ENCODE results near the gene KAT7. TPM values are rescaled to one million over a fixed set of nuclear protein-coding genes. Genes with fewer than 3 reads are reported as not detected.

Gene KAT7
- polyA plus RNA-seq (ENCODE audit: insufficient read length in 3 of 3) = 10 to 100 TPM; 49.9 to 61.8 (median 52.5) TPM
- long read RNA-seq, donor 1, full-length matches to known transcripts = 6 of 6 reads
- long read RNA-seq, donor 1, partial matches to known transcripts = 0 of 6 reads
- long read RNA-seq, donor 1, other reads (novel, unspliced or antisense) = 0 of 6 reads
- long read RNA-seq, donor 2, full-length matches to known transcripts = 5 of 5 reads
- long read RNA-seq, donor 2, partial matches to known transcripts = 0 of 5 reads
- long read RNA-seq, donor 2, other reads (novel, unspliced or antisense) = 0 of 5 reads
- long read RNA-seq, donor 3, full-length matches to known transcripts = 4 of 15 reads
- long read RNA-seq, donor 3, partial matches to known transcripts = 11 of 15 reads
- long read RNA-seq, donor 3, other reads (novel, unspliced or antisense) = 0 of 15 reads
- long read RNA-seq, donor 4, full-length matches to known transcripts = 6 of 6 reads
- long read RNA-seq, donor 4, partial matches to known transcripts = 0 of 6 reads
- long read RNA-seq, donor 4, other reads (novel, unspliced or antisense) = 0 of 6 reads
- long read RNA-seq, donor 5, full-length matches to known transcripts = 5 of 5 reads
- long read RNA-seq, donor 5, partial matches to known transcripts = 0 of 5 reads
- long read RNA-seq, donor 5, other reads (novel, unspliced or antisense) = 0 of 5 reads
- long read RNA-seq, donor 6, full-length matches to known transcripts = 3 of 16 reads
- long read RNA-seq, donor 6, partial matches to known transcripts = 13 of 16 reads
- long read RNA-seq, donor 6, other reads (novel, unspliced or antisense) = 0 of 16 reads
- long read RNA-seq, donor 7, full-length matches to known transcripts = 8 of 8 reads
- long read RNA-seq, donor 7, partial matches to known transcripts = 0 of 8 reads
- long read RNA-seq, donor 7, other reads (novel, unspliced or antisense) = 0 of 8 reads
- long read RNA-seq, donor 8, partial matches to known transcripts = 0 of 1 reads
- long read RNA-seq, donor 8, other reads (novel, unspliced or antisense) = 0 of 1 reads
- long read RNA-seq, donor 9, full-length matches to known transcripts = 7 of 7 reads
- long read RNA-seq, donor 9, partial matches to known transcripts = 0 of 7 reads
- long read RNA-seq, donor 9, other reads (novel, unspliced or antisense) = 0 of 7 reads
- long read RNA-seq, donor 10, full-length matches to known transcripts = 3 of 13 reads
- long read RNA-seq, donor 10, partial matches to known transcripts = 10 of 13 reads
- long read RNA-seq, donor 10, other reads (novel, unspliced or antisense) = 0 of 13 reads
- long read RNA-seq, donor 11, full-length matches to known transcripts = 5 of 5 reads
- long read RNA-seq, donor 11, partial matches to known transcripts = 0 of 5 reads
- long read RNA-seq, donor 11, other reads (novel, unspliced or antisense) = 0 of 5 reads
- long read RNA-seq, donor 12, full-length matches to known transcripts = 13 of 24 reads
- long read RNA-seq, donor 12, partial matches to known transcripts = 11 of 24 reads
- long read RNA-seq, donor 12, other reads (novel, unspliced or antisense) = 0 of 24 reads
- long read RNA-seq, donor 13, full-length matches to known transcripts = 4 of 12 reads
- long read RNA-seq, donor 13, partial matches to known transcripts = 8 of 12 reads
- long read RNA-seq, donor 13, other reads (novel, unspliced or antisense) = 0 of 12 reads
- long read RNA-seq, donor 14 = 0 reads
- long read RNA-seq, donor 15 = 0 reads
- long read RNA-seq, donor 16, full-length matches to known transcripts = 7 of 21 reads
- long read RNA-seq, donor 16, partial matches to known transcripts = 14 of 21 reads
- long read RNA-seq, donor 16, other reads (novel, unspliced or antisense) = 0 of 21 reads

DNA sequence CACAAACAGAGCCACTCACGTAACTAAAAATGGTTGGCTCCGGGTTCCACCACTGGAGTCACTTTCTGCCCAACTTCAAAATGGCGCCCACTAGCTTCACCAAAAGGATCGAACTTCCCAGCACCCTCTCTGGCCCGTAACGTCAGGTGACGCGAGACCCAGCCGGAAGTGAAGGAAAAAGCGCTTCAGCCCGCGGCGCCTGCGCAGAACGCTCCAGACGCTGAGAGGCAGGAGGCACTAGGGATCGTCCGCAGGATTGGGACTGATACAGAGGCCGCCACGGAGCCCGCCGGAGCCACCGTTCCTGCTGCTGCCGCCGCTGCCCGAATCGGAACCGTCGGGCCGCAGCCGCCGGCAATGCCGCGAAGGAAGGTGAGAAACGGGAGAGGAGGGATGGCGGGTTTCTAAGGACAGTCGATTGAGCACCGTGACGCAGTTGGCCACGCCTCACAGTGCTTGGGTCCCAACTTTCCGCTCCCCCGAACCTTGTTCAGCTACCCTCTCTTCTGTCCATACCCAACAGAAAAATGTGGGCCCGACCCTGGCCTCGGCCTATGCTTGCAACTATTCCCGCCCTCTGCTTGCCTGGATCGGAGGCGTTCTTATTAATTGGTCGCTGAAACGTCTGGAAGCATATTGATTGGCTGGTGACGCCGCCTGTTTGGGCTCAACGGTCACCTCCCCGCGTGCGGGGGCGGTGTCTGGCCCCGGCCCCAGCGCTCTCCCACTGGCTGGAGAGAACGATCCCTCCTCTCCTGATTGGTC is at the start of gene KAT7:
Gene KAT7 (plus strand): TSS at position 204 of the 765 bp plus-strand sequence. CDS start 154 bp downstream, at position 358.
- peak; percentile 100 for DNase-seq

DNA sequence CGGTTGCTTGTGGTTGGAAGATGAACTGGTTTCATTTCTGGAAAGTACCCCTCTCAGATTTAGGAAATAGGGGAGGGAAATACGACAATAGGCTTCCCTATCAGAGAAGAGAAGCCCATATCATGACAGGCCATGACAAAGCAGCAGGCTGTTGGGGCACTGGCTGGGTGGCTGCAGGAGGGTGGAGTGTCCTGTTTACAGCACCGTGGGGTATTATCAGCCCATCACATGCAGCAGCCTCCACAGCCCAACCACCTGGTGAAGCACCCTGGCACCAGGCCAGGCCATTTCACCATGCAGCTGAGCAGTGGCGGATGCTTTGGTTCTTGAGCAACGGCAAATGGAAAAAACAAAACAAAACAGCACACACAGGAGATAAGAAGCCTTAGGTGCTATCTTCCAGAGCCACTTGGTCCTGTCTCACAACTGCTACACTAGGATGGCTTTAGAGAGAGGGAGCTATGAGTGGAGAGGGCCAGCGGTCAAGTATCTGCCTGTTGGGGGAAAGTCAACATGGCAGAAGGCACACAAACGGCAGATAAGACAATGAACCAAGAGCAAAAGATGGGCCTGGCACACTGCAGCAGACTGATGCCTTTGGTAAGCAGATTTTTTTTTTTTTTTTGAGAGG is 48.7 kb upstream of the KAT7 start:
- no peak for DNase-seq

DNA sequence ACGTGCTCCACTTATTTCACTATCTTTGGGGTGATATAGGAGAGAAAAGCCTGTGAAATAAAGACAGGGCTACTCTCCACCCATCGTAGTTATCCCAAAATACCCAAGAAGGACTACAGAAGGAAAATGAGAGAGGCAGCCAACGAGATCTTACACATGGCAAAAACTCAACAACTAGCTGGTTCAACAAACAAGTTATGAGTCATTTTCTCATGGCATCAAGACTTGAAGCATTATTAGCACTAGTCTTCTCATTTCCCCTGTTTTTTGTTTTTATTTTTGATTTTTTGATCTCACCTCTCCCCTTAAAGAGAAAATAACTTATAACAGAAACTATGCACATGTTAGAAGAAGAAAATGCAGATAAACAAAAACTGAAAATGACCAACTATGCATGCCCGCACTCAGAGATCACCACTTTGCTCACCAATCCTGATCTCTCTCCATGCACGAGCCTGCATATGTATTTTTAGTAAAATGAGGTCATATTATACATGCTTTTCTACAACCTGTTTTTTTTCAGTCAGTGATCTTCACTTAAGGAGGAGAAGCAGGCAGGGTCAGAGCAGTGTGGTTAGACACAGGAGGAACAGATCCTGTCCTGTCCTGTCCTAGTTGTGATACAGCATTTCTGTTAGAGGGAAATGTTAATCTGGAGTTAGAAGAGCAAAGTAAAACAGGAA is 47.3 kb upstream of the KAT7 start:
- no peak for DNase-seq

- DNase-seq = no peak
Observed at GRCh38 chr17:49741692-49742076, 46.8 kb upstream of the KAT7 start.

DNA sequence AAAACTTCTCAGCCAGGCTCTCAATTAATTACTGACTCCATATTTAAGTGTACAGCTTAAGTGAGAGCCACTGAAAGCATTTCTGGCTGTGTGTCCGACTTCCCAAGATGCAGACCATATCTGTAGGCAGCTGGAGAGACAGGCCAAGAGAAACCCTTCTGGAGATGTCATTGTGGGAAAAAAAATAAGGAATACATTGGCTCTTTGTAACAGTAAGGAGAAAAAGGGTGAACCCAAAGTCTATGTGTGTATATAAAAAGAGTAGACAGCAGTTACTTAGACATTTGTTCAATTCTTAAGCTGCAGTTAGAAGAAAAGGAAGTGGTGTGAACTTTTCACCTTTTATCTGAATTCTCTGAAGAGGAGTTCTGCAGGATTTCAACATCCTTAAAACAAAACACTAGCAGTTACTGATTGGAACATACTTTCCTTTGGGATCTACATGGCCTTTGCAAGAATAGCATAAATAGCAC is 46.3 kb upstream of the KAT7 start:
- DNase-seq = no peak

- no peak for DNase-seq
Observed at GRCh38 chr17:49745175-49746139, 43.0 kb upstream of the KAT7 start.

DNA sequence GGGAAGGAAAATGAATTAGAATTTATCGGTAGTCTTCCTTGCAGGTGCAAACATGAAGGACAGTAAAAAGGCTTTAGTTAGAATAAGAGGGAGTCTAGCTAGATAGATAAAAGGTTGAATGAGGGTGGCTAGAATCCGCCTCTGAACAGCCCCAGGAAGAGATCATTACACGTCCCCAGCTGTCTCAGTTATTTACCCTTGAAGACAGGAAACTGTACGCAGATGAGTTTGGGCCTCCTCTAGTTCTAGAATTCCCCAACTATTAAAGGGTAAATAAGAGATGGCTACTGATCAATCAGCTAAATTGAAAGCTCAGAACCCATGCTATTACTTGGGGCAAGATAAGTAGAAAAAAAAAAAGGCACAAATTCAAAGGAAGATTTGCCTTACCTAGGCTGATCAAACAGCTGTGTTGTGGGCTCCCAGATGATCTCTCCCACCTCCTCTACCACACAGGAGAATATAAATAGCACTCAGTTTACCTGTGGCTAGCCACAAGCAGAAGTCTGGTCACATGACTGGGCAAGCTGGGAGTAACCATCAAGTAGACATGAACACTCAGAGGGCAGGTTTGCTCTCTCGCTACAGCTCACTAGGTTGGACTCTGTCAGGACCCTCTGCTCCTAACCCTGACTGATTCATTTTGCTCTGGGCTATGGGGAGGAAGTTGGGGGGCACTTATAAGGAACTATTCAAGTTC is 41.5 kb upstream of the KAT7 start:
- no peak for DNase-seq

- DNase-seq = no peak
Observed at GRCh38 chr17:49747632-49748031, 40.8 kb upstream of the KAT7 start.

- DNase-seq = no peak
Observed at GRCh38 chr17:49748223-49748622, 40.3 kb upstream of the KAT7 start.

DNA sequence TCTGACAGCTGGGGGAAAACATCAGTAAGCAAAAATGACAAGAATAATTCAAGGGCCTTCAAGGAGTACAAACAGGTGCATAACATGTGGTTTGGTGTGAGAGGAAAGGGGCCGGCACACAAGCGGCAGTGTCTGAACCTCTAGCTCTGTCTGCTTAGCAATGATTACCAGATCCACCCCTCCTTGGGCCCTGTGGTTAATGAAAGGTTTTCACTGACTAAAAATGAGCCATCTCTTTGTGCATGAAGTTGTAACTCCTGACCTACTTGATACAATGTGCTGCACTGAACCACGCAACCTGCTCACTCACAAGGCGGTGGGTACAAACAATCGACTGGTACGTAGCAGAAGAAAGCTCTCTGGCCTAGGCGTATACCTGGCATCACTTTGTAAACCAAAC is 39.7 kb upstream of the KAT7 start:
- DNase-seq = no peak

- no peak for DNase-seq
Observed at GRCh38 chr17:49749730-49750129, 38.8 kb upstream of the KAT7 start.

GRCh38 chr17:49752508-49752907 is 36.0 kb upstream of the KAT7 start:
- DNase-seq = no peak

- DNase-seq = no peak
Observed at GRCh38 chr17:49753959-49754391, 34.5 kb upstream of the KAT7 start.

DNA sequence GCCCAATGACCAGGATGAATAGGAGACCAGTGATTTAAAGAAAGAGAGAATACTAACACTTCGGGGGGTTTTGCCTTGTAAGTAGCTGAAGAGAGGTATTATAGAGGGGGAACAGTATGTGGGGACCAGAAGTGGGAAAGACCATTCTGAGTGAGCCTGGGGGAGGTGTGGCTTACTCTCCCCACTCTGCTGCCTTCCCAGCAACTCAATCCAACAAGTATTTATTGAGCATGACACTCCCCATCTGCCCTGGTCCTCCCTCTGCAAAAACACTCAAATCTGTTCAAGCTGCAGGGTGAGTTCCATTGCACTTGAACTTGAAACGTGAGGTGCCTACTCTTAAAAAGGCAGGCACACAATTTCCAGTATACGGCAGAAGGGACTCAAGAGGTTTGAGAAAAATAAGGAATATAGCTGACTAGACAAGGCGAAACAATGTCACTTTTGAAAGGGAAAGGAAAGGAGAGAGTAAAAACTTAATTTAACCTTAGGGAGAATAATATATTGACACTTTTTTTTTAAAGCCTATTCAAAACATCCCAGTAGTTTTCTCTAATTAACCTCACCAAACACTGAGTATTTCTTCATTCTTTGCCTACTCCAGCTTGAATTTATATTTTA is 32.7 kb upstream of the KAT7 start:
- DNase-seq = peak; percentile 40

- no peak for DNase-seq
Observed at GRCh38 chr17:49756323-49757150, 31.9 kb upstream of the KAT7 start.
